ENCODE data around the gene PERCC1.
A peak's percentile ranks its signal among the peaks of the same experiment; 100 is the strongest.

The PERCC1 gene
- 1.4 to 2.9 reads per million in 2 donors for total RNA-seq

DNA sequence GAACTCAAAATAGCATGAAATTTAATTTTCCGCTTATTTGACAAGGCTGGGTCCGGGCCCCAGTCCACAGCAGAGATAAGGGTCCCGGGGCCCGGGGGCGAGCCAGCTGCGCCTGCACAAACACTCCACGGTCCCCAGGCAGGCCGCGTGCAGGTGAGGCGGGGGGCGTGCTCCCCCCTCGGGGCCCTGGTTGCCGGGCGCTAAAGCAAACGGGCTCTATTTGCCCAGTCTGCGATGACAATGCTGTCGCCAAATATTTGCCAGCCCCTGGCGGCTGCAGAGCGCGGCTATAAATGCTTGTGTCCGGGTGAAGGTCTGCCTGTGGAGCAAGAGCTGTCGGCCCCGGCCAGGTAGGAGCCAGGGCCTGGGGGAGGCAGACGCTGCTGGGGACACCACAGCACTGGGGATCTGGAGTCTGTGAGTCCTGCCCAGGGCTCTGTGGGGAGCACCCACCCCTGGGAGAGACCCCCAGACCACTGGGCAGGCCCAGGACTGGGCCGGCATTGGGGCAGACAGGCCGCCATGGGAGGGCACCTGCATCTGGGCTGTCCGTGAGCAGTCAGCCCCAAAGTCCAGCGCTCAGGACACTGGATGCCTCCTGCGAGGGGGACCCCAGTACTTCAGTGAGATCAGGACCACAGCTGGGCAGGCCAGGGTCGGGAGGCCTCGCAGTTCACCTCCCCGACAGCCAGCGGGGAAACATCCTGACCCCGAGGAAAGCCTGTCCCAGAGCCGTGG is at the start of gene PERCC1:
Gene PERCC1, plus strand, starts transcription at position 320 of the 738 bp plus-strand sequence. CDS start 1,516 bp downstream, outside the sequence.
- DNase-seq, result no peak

- DNase-seq, result no peak
Measured at GRCh38 chr16:1381612-1382406, 49.1 kb upstream of the PERCC1 start.

GRCh38 chr16:1383556-1383955 is 47.3 kb upstream of the PERCC1 start:
- DNase-seq, result no peak

DNA sequence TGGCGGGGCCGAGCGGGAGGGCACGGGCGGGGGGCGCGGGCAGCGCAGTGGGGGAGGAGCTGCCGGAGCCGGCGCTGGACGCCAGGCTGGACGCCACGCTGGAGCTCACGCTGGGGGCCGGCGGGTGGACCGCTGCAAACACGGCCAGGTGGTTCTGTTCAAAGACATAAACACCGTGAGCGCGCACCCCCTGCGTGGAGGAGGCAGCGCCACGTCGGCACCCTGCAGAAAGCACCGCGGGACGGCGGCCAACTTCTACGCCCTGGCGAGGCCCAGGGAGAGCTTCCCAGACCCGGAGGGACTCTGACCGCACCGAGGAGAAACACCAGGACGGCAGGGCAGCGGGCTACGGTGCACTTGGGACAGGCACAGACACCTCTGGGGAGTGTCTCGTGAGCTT is 45.6 kb upstream of the PERCC1 start:
- no peak for DNase-seq

GRCh38 chr16:1387331-1387730 is 43.5 kb upstream of the PERCC1 start:
- no peak for DNase-seq

DNA sequence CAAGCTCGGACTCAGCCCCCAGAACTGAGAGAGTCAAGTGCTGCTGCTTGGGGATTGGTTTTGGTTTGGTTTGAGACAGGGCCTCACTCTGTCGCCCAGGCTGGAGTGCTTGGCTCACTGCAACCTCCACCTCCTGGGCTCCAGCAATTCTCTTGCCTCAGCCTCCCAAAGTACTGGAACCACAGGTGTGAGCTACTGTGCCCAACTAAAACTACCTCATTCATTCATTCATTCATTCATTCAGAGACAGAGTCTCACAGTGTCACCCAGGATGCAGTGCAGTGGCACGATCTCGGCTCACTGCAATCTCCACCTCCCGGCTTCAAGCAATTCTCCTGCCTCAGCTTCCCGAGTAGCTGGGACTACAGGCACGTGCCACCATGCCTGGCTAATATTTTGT is 41.1 kb upstream of the PERCC1 start:
- no peak for DNase-seq

DNA sequence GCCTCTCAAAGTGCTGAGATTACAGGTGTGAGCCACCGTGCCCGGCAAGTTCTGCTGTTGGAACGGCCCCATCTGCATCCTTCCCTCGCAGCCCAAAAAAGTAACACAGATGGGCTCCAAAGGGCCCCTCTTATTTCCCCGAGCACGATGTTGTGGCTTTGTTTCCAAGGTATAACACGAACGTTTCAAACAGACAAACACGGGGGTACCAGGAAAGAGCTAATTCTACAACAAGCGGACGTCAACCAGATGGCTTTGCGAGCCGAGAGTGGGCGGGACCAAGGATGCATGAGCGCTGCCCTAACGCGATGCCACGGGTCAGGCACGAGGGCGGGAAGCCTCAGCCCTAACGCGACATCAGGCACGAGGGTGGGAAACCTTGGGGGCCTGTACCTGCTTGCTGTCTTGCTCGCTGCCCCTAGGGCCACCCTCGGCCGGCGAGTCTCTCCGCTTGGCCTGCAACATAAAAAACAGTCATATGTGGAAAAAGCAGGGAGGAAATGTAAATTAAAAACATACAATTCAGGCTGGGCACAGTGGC is 40.6 kb upstream of the PERCC1 start:
- no peak for DNase-seq

DNA sequence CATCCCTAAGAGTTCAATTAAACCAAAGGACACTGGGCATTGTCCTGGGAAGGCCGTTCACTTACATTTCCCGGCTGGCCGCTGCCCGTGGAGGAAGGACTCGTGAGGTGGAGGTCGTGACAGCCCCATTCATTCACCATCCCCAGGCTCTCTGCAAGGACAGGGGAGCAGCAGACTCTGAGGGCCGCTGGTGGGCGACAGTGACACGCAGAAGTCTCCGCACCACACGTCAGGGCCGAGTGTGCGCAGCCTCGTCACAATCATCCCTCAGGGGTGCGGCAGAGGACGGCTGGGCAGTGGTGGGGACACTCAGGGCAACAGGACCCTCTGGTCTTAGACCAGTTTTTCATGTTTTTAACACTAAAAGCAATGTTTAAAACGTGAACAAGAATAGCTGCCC is 38.1 kb upstream of the PERCC1 start:
- DNase-seq, result no peak

- no peak for DNase-seq
Measured at GRCh38 chr16:1393613-1394176, 37.2 kb upstream of the PERCC1 start.

DNA sequence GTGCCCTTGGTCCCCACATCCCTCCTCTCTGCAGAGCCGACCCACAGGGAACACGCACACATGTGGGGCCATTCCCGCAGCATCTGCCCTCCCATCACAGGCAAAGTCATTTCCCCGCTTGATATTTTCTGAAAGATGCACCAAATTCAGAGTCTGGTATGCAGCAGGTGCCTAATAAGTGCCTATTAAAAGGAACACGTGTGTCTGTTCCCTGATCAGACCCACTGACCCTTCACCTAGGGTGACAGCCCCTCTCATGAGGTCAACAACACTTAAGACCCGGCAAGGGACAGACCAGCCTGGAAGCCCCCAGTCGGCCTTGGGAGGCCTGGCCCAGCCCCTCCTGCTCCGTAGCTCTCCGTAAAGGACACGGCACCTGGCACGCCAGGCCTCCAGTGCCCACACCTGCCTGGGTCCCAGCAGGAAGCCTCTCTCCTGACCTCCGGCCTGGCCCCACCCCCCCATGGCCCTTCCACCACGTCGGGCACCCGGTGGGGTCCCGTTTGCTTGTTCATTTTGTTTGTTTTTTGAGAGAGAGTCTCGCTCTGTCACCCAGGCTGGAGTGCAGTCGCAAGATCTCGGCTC is 36.4 kb upstream of the PERCC1 start:
- no peak for DNase-seq

- no peak for DNase-seq
Measured at GRCh38 chr16:1395444-1396031, 35.3 kb upstream of the PERCC1 start.

DNA sequence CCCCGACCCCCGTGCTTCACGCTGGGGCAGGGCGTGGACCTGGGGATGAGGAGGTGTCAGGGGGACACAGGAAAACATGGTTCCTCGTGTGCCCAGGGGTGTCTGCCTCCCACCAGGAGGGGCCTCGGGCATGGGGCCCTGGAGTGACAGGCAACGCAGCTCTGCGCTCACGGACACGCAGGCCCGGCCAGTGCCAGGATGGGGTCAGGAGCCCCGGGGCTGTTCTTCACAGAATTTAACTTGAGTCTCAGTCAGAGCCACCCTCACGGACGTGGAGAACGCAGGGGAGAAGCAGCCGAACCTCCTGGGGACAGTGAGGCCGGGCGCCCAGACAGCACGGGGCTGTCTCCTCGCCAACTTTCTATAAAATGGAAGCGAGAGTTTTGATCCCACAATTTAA is 33.1 kb upstream of the PERCC1 start:
- no peak for DNase-seq

DNA sequence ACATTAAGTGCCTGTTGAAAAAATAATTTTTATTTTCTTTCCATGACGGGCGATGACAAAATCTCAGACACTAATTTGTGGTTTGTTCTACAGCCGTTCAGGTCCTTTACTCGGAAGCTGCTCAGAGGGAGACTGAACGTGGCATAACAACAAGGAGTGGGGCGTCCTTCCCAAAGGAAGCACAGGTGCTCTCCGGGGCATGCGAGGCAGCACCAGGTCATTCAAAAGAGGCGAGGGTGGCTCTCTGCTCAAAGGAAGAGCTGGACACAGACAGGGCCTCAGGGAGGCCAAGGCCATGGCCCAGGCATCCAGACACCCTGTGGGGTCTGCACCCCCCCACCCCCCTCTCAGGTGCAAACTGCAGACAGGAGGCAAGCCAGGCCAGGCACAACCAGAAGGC is 32.5 kb upstream of the PERCC1 start:
- no peak for DNase-seq

- DNase-seq, result no peak
Measured at GRCh38 chr16:1398826-1399581, 31.9 kb upstream of the PERCC1 start.

DNA sequence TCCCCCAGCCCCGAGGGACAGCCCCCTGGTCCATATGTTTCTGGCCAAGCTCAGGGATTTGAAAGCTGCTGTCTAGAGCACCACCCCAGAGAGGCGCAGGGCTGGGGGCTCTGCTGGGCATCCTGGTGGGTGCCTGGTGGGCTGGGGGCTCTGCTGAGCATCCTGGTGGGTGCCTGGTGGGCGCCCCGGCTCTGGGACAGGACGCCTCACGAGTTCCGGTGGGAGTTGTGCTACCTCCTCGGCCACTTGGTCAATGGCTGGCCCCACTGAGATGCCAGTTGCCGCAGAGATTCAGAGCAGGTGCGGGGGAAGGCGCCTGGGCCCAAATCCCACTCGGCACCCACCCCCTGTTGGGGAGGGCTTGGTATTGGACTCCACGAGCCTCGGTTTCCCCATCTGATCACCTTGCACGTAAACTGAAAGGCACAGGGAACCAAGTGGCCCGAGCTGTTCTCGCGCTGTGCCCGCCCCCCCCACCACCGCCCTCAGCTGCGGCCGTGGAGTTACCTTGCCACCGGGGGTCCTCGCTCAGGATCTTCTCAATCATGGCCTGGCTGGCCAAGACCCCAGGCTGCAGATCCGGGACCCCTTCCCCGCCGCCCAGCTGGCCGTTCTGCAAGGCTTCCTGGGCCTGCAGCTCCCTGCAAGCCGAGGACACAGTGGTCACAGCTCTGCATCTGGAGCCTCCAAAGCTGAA is 29.7 kb upstream of the PERCC1 start:
- DNase-seq, result no peak

DNA sequence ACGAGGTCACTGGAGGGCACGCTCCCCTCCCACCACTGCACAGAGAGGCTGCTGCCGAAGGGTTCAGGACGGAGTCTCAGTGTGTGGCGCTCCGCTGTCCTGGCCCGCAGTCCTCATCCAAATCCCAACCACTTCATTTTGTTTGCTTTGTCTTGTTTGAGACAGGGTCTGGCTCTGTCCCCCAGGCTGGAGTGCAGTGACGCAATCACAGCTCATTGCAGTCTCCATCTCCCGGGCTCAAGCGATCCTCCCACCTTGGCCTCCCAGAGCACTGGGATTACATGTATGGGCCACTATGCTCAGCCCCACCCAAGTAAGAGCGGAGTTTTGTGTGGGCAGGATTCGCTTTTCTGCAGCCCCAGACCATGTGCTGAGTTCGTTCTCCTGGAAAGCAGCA is 29.1 kb upstream of the PERCC1 start:
- no peak for DNase-seq

- no peak for DNase-seq
Measured at GRCh38 chr16:1403036-1403435, 27.8 kb upstream of the PERCC1 start.

- no peak for DNase-seq
Measured at GRCh38 chr16:1403733-1404132, 27.1 kb upstream of the PERCC1 start.

DNA sequence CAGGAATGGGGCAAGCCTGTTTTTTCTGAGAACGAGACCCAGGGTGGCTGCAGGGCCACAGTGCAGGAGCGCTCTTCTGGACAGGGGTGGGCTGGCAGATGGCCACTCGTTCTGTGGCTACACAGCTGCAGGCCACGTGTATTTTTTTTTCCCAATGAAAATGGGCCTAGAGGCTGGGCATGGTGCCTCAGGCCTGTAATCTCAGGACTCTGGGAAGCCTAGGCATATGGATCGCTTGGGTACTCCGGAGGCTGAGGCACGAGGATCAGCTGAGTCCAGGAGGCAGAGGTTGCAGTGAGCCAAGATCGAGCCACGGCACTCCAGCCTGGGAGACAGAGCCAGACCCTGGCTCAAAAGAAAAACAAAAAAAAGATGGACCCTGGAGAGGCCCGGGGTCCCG is 23.1 kb upstream of the PERCC1 start:
- no peak for DNase-seq

- peak; percentile 92 for DNase-seq
Measured at GRCh38 chr16:1408171-1408837, 22.6 kb upstream of the PERCC1 start.

DNA sequence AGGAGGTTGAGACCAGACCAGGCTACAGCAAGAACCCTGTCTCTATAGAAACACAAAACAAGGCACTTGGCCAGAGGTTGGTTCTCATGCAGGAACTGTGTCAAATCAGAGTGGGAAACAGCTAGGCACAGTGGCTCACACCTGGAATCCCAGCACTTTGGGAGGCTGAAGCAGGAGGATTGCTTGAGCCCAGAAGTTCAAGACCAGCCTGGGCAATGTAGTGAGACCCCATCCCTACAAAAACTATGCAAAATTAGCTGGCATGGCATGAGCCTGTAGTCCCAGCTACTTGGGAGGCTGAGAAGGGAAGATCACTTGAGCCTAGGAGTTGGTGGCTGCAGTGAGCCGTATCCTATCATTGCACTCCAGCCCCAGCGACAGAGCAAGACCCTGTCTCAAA is 18.0 kb upstream of the PERCC1 start:
- no peak for DNase-seq
